ENCODE results near the gene TTC22. TPM values are rescaled to one million over a fixed set of nuclear protein-coding genes. Genes with fewer than 3 reads are reported as not detected.

The TTC22 gene
- total RNA-seq, 1 experiment from 2014 or later: 0.63 TPM

GRCh38 chr1:54800041-54800898, 853 bp downstream of the TTC22 start:
- Mint-ChIP-seq H3K4me3 (peak overlapping the region; percentile 27), H3K36me3 (no peaks in the 10 kb centered on the region), H3K27me3 (ENCODE audit: low read depth) (peaks cover 13% of the 10 kb centered on the region), H3K27ac (no peak overlapping the region; the same call in 1 of the 2 replicates), H3K9me3 (no peaks in the 10 kb centered on the region), H3K4me1 (peaks cover 9% of the 10 kb centered on the region; the same call in 1 of the 2 replicates)
- CTCF ChIA-PET: interaction anchor here (0.6 to 2.6 kb wide), 46 partner anchors 8 to 808 kb away, joined by 3 to 47 read pairs (median 4); partner anchors contain the start of genes ACOT11, BSND, SSBP3 and TTC4
- DNase-seq (ENCODE audit: low spot score) (no peak), ATAC-seq (peak; percentile 7)
- 0 out of 2 replicates have a peak, but pooled peaks have one; percentile 26 for TF ChIP-seq KAT7 (CRISPR knock-in tag; IDR thresholded peaks at IDR 0.05; ENCODE audit: borderline replicate concordance)
- TF ChIP-seq, protein P1, sequence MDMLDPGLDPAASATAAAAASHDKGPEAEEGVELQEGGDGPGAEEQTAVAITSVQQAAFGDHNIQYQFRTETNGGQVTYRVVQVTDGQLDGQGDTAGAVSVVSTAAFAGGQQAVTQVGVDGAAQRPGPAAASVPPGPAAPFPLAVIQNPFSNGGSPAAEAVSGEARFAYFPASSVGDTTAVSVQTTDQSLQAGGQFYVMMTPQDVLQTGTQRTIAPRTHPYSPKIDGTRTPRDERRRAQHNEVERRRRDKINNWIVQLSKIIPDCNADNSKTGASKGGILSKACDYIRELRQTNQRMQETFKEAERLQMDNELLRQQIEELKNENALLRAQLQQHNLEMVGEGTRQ (CRISPR knock-in tag; IDR thresholded peaks at IDR 0.05): no peak
- TF ChIP-seq MXD4 (CRISPR knock-in tag; IDR thresholded peaks at IDR 0.05; ENCODE audit: borderline replicate concordance): no peak
- TF ChIP-seq ESRRA (CRISPR knock-in tag; IDR thresholded peaks at IDR 0.05; ENCODE audit: borderline replicate concordance): 0 out of 2 replicates have a peak, but pooled peaks have one; percentile 25
- POLR2A ChIA-PET: interaction anchor here (0.5 to 1.3 kb wide), 2 partner anchors 8 to 602 kb away, joined by 3 to 7 read pairs; no protein-coding TSS in a partner anchor

DNA sequence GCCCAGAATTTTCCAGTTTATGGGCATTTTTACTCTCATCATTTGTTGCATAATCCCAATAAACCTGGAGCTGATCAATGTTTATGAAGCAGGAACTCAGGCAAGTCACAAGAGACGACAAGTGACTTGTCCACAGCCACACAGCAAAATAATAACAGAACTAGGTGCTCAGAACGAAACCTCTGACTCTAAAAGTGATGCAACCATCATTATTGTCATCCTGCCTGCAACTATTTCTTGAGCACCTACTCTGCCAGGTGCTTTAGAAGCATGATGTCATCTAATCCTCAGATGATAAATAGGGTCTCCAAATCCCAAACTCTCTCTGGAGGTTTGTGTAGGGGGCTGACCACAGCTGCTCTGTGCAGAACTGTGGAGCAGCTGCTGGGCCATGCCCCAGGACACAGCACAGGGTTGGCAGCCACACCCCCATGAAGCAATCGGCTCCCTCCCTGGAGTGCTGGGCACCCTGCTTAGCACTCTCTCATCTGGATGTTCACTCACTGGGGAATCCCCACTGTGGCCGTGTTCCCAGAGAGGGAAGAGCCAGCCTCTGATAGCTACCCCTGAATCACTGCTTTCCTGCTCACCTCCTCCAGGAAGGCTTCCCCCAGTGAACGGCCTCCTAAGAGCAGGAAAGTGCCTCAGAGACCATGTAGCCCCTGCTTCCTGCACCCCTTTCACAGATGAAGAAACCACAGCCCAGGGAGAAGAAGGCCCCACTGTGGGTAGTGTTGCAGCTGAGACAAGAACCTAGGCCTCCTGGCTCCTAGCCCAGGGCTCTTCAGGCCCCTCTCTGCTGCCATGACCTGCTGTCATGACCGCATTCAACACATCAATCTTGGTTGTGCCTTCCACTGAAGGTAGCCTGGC, 2.1 kb downstream of the TTC22 start:
- TF ChIP-seq TCF7 (CRISPR knock-in tag; IDR thresholded peaks at IDR 0.05; ENCODE audit: low read depth) (no peak), GRHL2 (CRISPR knock-in tag; IDR thresholded peaks at IDR 0.05; ENCODE audit: insufficient replicate concordance, severe bottlenecking) (no peak), ZNF671 (CRISPR knock-in tag; IDR thresholded peaks at IDR 0.05) (no peak), ZNF232 (CRISPR knock-in tag; IDR thresholded peaks at IDR 0.05) (no peak), GTF2I (CRISPR knock-in tag; conservative IDR thresholded peaks at IDR 0.05) (no peak), MYBL2 (CRISPR knock-in tag; IDR thresholded peaks at IDR 0.05) (no peak), OVOL2 (CRISPR knock-in tag; IDR thresholded peaks at IDR 0.05; ENCODE audit: borderline replicate concordance) (no peak)
- TF ChIP-seq, protein P2, sequence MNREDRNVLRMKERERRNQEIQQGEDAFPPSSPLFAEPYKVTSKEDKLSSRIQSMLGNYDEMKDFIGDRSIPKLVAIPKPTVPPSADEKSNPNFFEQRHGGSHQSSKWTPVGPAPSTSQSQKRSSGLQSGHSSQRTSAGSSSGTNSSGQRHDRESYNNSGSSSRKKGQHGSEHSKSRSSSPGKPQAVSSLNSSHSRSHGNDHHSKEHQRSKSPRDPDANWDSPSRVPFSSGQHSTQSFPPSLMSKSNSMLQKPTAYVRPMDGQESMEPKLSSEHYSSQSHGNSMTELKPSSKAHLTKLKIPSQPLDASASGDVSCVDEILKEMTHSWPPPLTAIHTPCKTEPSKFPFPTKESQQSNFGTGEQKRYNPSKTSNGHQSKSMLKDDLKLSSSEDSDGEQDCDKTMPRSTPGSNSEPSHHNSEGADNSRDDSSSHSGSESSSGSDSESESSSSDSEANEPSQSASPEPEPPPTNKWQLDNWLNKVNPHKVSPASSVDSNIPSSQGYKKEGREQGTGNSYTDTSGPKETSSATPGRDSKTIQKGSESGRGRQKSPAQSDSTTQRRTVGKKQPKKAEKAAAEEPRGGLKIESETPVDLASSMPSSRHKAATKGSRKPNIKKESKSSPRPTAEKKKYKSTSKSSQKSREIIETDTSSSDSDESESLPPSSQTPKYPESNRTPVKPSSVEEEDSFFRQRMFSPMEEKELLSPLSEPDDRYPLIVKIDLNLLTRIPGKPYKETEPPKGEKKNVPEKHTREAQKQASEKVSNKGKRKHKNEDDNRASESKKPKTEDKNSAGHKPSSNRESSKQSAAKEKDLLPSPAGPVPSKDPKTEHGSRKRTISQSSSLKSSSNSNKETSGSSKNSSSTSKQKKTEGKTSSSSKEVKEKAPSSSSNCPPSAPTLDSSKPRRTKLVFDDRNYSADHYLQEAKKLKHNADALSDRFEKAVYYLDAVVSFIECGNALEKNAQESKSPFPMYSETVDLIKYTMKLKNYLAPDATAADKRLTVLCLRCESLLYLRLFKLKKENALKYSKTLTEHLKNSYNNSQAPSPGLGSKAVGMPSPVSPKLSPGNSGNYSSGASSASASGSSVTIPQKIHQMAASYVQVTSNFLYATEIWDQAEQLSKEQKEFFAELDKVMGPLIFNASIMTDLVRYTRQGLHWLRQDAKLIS (CRISPR knock-in tag; IDR thresholded peaks at IDR 0.05; ENCODE audit: borderline replicate concordance): no peak
- TF ChIP-seq, protein P3, sequence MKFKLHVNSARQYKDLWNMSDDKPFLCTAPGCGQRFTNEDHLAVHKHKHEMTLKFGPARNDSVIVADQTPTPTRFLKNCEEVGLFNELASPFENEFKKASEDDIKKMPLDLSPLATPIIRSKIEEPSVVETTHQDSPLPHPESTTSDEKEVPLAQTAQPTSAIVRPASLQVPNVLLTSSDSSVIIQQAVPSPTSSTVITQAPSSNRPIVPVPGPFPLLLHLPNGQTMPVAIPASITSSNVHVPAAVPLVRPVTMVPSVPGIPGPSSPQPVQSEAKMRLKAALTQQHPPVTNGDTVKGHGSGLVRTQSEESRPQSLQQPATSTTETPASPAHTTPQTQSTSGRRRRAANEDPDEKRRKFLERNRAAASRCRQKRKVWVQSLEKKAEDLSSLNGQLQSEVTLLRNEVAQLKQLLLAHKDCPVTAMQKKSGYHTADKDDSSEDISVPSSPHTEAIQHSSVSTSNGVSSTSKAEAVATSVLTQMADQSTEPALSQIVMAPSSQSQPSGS (CRISPR knock-in tag; IDR thresholded peaks at IDR 0.05; ENCODE audit: borderline replicate concordance, low read depth): no peak
- TF ChIP-seq, protein P4, sequence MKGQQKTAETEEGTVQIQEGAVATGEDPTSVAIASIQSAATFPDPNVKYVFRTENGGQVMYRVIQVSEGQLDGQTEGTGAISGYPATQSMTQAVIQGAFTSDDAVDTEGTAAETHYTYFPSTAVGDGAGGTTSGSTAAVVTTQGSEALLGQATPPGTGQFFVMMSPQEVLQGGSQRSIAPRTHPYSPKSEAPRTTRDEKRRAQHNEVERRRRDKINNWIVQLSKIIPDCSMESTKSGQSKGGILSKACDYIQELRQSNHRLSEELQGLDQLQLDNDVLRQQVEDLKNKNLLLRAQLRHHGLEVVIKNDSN (CRISPR knock-in tag; IDR thresholded peaks at IDR 0.05): no peak
- Mint-ChIP-seq H3K4me3 (no peak overlapping the region), H3K27ac (no peak overlapping the region), H3K27me3 (ENCODE audit: low read depth) (peaks cover 13% of the 10 kb centered on the region), H3K4me1 (peaks cover 22% of the 10 kb centered on the region), H3K9me3 (no peaks in the 10 kb centered on the region), H3K36me3 (no peaks in the 10 kb centered on the region)
- DNase-seq (ENCODE audit: low spot score): no peak
- ATAC-seq: no peak
- ChIA-PET POLR2A (no interaction called here), CTCF (no interaction called here)
